Stimulated activated CD8-positive, alpha-beta memory T cell treated with anti-CD3 and anti-CD28 coated beads, Interleukin-12 subunit alpha, Interleukin-12 subunit beta, amount 100 ng/mL, for 1 hour (primary cell): ENCODE results near the gene FOS.

Source experiments
- DNase-seq: peaks from one replicate; pipeline ENCODE4 v3.0.0-alpha.2; 2020; ENCODE audit warnings: low read depth

FOS gene

GRCh38 chr14:75277008-75277814, 1.4 kb upstream of the FOS start:
- DNase-seq, result peak; percentile 42

DNA sequence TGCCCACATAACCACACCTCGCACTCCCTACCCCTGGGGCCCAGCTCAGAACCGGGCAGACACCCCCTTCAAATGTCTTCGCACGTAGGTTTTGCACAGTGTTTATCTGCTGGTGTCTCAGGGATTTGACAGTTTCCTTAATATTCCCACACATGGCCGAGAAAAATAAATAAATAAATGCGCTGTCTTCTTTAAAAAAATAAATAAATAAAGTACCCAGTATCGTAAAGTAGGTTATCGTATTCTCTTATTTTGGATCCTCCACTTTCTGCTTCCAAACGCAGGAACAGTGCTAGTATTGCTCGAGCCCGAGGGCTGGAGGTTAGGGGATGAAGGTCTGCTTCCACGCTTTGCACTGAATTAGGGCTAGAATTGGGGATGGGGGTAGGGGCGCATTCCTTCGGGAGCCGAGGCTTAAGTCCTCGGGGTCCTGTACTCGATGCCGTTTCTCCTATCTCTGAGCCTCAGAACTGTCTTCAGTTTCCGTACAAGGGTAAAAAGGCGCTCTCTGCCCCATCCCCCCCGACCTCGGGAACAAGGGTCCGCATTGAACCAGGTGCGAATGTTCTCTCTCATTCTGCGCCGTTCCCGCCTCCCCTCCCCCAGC, 710 bp upstream of the FOS start:
- DNase-seq, result no peak

DNA sequence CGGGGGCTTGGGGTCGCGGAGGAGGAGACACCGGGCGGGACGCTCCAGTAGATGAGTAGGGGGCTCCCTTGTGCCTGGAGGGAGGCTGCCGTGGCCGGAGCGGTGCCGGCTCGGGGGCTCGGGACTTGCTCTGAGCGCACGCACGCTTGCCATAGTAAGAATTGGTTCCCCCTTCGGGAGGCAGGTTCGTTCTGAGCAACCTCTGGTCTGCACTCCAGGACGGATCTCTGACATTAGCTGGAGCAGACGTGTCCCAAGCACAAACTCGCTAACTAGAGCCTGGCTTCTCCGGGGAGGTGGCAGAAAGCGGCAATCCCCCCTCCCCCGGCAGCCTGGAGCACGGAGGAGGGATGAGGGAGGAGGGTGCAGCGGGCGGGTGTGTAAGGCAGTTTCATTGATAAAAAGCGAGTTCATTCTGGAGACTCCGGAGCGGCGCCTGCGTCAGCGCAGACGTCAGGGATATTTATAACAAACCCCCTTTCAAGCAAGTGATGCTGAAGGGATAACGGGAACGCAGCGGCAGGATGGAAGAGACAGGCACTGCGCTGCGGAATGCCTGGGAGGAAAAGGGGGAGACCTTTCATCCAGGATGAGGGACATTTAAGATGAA, 630 bp downstream of the FOS start:
- peak; percentile 37 for DNase-seq

GRCh38 chr14:75279763-75280290, 1.2 kb downstream of the FOS start:
- no peak for DNase-seq

- DNase-seq, result no peak
Measured at GRCh38 chr14:75280291-75280830, 1.7 kb downstream of the FOS start.

GRCh38 chr14:75280831-75281653, 2.4 kb downstream of the FOS start:
- peak; percentile 26 for DNase-seq

DNA sequence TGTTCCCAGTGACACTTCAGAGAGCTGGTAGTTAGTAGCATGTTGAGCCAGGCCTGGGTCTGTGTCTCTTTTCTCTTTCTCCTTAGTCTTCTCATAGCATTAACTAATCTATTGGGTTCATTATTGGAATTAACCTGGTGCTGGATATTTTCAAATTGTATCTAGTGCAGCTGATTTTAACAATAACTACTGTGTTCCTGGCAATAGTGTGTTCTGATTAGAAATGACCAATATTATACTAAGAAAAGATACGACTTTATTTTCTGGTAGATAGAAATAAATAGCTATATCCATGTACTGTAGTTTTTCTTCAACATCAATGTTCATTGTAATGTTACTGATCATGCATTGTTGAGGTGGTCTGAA, 3.0 kb downstream of the FOS start:
- DNase-seq, result no peak

GRCh38 chr14:75282170-75282554, 3.5 kb downstream of the FOS start:
- DNase-seq, result peak; percentile 21

DNA sequence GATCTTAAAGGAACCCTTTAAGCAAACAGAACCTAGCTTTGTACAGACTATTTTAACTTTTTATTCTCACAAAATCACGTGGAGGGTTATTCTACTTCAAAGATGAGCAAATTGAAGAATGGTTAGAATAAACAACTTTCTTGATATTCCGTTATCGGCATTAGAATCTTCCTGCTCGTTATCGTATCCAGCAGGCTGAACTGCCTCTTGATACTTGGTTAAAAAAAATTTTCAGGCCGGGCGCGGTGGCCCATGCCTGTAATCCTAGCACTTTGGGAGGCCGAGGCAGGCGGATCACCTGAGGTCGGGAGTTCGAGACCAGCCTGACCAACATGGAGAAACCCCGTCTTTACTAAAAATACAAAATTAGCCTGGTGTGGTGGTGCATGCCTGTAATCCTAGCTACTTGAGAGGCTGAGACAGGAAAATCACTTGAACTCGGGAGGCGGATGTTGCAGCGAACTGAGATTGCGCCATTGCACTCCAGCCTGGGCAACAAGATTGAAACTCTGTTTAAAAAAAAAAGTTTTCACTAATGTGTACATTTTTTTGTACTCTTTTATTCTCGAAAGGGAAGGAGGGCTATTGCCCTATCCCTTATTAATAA, 4.0 kb downstream of the FOS start:
- peak; percentile 31 for DNase-seq

DNA sequence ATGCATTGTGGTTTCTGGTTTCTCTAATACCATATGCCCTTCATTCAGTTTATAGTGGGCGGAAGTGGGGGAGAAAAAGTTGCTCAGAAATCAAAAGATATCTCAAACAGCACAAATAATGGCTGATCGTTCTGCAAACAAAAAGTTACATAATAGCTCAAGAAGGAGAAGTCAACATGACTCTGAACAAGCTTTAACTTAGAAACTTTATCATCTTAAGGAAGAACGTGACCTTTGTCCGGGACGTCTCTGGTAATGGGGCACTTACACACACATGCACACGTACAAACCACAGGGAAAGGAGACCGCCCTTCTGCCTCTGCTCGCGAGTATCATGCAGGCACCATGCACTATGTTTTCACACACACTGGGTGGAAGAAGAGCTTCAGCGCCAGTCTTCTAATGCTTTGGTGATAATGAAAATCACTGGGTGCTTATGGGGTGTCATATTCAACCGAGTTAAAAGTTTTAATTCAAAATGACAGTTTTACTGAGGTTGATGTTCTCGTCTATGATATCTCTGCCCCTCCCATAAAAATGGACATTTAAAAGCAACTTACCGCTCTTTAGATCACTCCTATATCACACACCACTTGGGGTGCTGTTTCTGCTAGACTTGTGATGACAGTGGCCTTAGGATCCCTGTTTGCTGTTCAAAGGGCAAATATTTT, 4.7 kb downstream of the FOS start:
- DNase-seq, result peak; percentile 19

GRCh38 chr14:75283833-75284563, 5.4 kb downstream of the FOS start:
- DNase-seq, result no peak

DNA sequence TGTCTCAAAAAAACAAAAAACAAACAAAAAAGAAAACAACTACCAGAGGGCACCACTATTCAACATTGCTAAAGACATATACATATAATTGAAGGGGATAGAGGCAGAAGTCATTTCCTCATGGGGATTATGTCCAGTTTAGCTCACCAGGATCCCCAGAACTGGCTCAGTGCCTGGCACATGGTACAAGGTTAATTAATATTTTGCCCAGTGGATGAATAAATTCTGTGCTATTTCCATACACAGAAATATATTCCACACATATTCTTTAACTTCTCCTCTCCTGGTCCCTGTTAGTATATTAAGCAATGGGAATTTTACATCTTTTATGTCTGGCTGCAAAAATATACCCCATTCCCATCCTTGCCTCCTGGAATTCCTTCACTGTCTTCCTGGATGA, 6.7 kb downstream of the FOS start:
- no peak for DNase-seq

- DNase-seq, result no peak
Measured at GRCh38 chr14:75286313-75286712, 7.7 kb downstream of the FOS start.

DNA sequence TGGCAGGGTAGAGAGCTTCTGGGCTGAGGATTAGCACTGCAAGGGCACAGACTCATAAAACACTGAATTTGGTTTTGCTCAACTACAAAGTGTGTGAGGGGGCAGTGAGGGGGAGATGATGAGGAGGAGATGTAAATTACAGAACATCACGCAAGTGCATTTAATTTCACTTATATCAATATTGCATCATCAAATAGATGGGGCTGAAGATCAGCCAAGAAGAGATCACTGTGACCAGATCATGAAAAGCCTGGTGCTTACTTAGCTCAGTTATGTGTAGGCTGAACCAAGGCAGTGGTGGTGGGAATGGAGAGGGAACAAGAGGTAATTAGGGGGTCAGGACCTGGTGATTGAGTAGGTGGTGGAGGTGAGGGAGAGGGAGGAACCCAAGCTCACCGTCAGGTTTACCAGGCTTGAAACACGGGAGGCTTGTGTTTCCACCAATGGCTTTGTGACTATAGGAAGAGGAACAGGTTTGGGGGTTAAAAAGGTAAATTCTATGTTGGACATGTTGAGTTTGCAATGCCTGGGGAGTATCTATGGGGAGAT, 11.3 kb downstream of the FOS start:
- no peak for DNase-seq

DNA sequence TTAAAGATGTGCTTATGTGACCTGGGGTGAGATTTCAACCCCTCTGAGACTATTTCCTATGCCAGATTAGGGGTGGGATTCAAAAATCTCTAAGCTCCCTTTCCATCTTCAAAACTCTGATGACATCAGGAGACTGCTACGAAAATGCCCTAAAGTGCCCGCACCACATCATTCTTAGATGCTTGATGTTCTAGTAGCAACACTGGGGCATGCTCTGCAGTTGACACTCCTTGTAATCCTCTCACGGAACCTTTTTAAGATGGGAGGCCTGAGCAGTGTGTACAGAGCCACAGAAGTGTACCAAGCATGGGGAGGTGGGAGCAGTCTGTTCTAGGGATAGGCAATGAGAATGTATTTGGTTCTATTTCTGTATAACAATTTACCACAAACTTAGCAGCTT, 12.2 kb downstream of the FOS start:
- no peak for DNase-seq

DNA sequence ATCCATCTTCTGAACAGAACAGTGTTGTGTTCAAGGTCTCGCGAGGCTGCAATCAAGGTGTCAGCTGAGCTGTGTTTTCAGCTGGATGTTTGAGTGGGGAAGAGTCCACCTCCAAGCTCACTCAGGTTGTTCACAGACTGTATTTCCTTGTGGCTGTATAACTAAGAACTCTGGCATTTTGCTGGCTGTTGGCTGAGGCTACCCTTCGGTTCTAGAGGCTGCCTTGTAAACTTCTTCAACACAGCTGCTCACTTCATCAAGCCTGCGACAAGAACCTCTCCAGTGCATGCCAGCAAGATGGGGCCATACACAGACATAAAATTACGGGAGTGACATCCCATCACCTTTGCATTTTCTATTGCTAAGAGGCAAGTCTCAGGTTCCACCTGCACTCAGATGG, 12.7 kb downstream of the FOS start:
- DNase-seq, result no peak

GRCh38 chr14:75292101-75292563, 13.5 kb downstream of the FOS start:
- no peak for DNase-seq

DNA sequence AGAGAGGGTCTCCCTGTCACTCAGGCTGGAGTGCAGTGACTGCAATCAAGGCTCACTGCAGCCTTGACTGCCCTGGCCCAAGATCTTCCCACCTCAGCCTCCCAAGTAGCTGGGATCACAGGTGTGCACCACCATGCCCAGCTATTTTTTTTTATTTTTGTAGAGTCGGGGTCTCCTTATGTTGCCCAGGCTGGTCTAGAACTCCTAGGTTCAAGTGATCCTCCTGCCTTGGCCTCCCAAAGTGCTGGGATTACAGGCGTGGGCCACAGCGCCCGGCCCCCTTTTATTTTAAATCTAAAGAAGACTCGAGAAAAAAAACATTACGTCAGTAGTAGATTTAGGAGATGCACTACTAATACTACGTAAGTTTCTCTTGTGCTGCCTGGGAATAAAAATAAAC, 14.3 kb downstream of the FOS start:
- DNase-seq, result no peak

GRCh38 chr14:75293920-75294648, 15.5 kb downstream of the FOS start:
- DNase-seq, result peak; percentile 91
